K562 (cell line): ENCODE data around the gene MUC22. TPM values are rescaled to one million over a fixed set of nuclear protein-coding genes. Genes with fewer than 3 reads are reported as not detected.

Experiments used
- BRD9 ChIP-seq: fragments of 450-650 bp; IDR thresholded peaks from 2 replicates; pipeline ENCODE4 v1.6.1; 2018; ENCODE audit warnings: low read depth; ENCODE audit not compliant: partially characterized antibody
- CEBPB ChIP-seq: fragments of 450-650 bp; IDR thresholded peaks from 2 replicates; pipeline ENCODE4 v1.6.1; 2016; ENCODE audit warnings: missing genetic modification characterization, missing compliant biosample characterization
- DNMT1 ChIP-seq: fragments of 450-650 bp; IDR thresholded peaks from 2 replicates; pipeline ENCODE4 v1.6.1; 2016; ENCODE audit warnings: antibody characterized with exemption, mild to moderate bottlenecking
- SAFB2 ChIP-seq: fragments of 200-400 bp; formaldehyde crosslinking; IDR thresholded peaks from 2 replicates; pipeline ENCODE4 v1.6.1; 2018; ENCODE audit warnings: borderline replicate concordance, low read length, low read depth, moderate library complexity; ENCODE audit not compliant: severe bottlenecking
- SREBF1 ChIP-seq: fragments of 150-350 bp; IDR thresholded peaks from 2 replicates; pipeline ENCODE4 v1.6.1; 2014; ENCODE audit warnings: antibody characterized with exemption, low read depth, low read length, borderline replicate concordance
- ZBTB5 ChIP-seq: fragments of 450-650 bp; IDR thresholded peaks from 2 replicates; pipeline ENCODE4 v1.6.1; 2017; ENCODE audit warnings: antibody characterized with exemption
- ZNF695 ChIP-seq: fragments of 450-650 bp; formaldehyde crosslinking; IDR thresholded peaks from 2 replicates; pipeline ENCODE4 v1.4.0; 2020; ENCODE audit warnings: mild to moderate bottlenecking, moderate library complexity
- polyA plus RNA-seq, 8 experiments: library from polyadenylated mRNA; depleted of rRNA in 4 of 8; stranded (reverse) in 5 of 8; unstranded in 3 of 8; fragments of >200 nt; fragmentation: Nextera tagmentation in 2 of 8; fragmentation: Illumina TruSeq in 1 of 8; extraction: Ambion mirVana in 2 of 8; extraction: Trizol in 1 of 8; gene quantifications; 2 replicates each; pipeline versions ENCODE4 v1.2.1 to v1.2.3, GENCODE V29; 2011 to 2014; ENCODE audit warnings: inconsistent platforms in 1 of 8, missing spikeins in 1 of 8
- total RNA-seq, 7 experiments: library from RNA; depleted of rRNA in 6 of 7; stranded (reverse); fragments of >200 nt in 6 of 7; fragmentation: Illumina TruSeq in 2 of 7; extraction: Trizol in 2 of 7; gene quantifications; 2 replicates each; pipeline versions ENCODE4 v1.2.1 to v1.2.3, GENCODE V29; 2011 to 2021; ENCODE audit warnings: low replicate concordance in 1 of 7
- TF ChIP-seq, protein P1 (sequence below): fragments of 450-650 bp; IDR thresholded peaks from 2 replicates; pipeline ENCODE4 v1.6.1; 2014; ENCODE audit warnings: low read depth, mild to moderate bottlenecking, moderate library complexity, borderline replicate concordance

The MUC22 gene
- total and polyA plus RNA-seq, 9 of the 15 experiments (the other 6 are each of a cell fraction or from before 2014, with no cell fraction given) = 0.01 to 0.03 TPM; not detected in 7

GRCh38 chr6:31060145-31060544, 49.9 kb downstream of the MUC22 start (continued):
- TF ChIP-seq ZBTB5 (no peak), SREBF1 (no peak), ZNF695 (CRISPR knock-in tag) (no peak), DNMT1 (no peak), SAFB2 (no peak), BRD9 (no peak), CEBPB (tag) (no peak)
- TF ChIP-seq, protein P1, sequence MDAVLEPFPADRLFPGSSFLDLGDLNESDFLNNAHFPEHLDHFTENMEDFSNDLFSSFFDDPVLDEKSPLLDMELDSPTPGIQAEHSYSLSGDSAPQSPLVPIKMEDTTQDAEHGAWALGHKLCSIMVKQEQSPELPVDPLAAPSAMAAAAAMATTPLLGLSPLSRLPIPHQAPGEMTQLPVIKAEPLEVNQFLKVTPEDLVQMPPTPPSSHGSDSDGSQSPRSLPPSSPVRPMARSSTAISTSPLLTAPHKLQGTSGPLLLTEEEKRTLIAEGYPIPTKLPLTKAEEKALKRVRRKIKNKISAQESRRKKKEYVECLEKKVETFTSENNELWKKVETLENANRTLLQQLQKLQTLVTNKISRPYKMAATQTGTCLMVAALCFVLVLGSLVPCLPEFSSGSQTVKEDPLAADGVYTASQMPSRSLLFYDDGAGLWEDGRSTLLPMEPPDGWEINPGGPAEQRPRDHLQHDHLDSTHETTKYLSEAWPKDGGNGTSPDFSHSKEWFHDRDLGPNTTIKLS = no peak
